ENCODE results near the gene FFAR3. TPM values are rescaled to one million over a fixed set of nuclear protein-coding genes. Genes with fewer than 3 reads are reported as not detected.
A peak's percentile ranks its signal among the peaks of the same experiment; 100 is the strongest.

FFAR3 gene
- total RNA-seq, 1 donor from 2014 or later = not detected

GRCh38 chr19:35328851-35329285 is 29.4 kb upstream of the FFAR3 start, which contains the start of gene CD22:
Gene CD22, plus strand, starts transcription at chr19:35329187. Its CDS starts 2,854 bp downstream, at chr19:35332041.
- DNase-seq (peak; percentile 6), ATAC-seq (ENCODE audit: poor library complexity) (no peak)
- intact Hi-C loops (cut with DNase I) = no loop called here

- DNase-seq (peak; percentile 7), ATAC-seq (ENCODE audit: poor library complexity) (no peak)
- intact Hi-C loops (cut with DNase I) = no loop called here
These were observed 28.9 kb upstream of the FFAR3 start for GRCh38 chr19:35329323-35329722.

- intact Hi-C loops (cut with DNase I) = no loop called here
- ATAC-seq (ENCODE audit: poor library complexity) (no peak), DNase-seq (peak; percentile 32)
These were observed 27.8 kb upstream of the FFAR3 start for GRCh38 chr19:35330475-35330874.

- DNase-seq = peak; percentile 22
- ATAC-seq (ENCODE audit: poor library complexity) = no peak
- intact Hi-C loops (cut with DNase I) = no loop called here
These were observed 26.6 kb upstream of the FFAR3 start for GRCh38 chr19:35331551-35332214.

GRCh38 chr19:35332817-35333216 is 25.4 kb upstream of the FFAR3 start:
- ATAC-seq (ENCODE audit: poor library complexity) = no peak
- intact Hi-C loops (cut with DNase I) = no loop called here
- DNase-seq = peak; percentile 16

- DNase-seq (peak; percentile 12), ATAC-seq (ENCODE audit: poor library complexity) (no peak)
- intact Hi-C loops (cut with DNase I) = no loop called here
These were observed 24.0 kb upstream of the FFAR3 start for GRCh38 chr19:35334144-35334753.

- DNase-seq (peak; percentile 8), ATAC-seq (ENCODE audit: poor library complexity) (no peak)
- intact Hi-C loops (cut with DNase I) = no loop called here
These were observed 21.9 kb upstream of the FFAR3 start for GRCh38 chr19:35336166-35336955.

- intact Hi-C loops (cut with DNase I) = no loop called here
- peak; percentile 8 for DNase-seq
These were observed 20.9 kb upstream of the FFAR3 start for GRCh38 chr19:35337097-35337983.

GRCh38 chr19:35337984-35338296 is 20.3 kb upstream of the FFAR3 start:
- DNase-seq = peak; percentile 15
- ATAC-seq (ENCODE audit: poor library complexity) = no peak
- intact Hi-C loops (cut with DNase I) = no loop called here

More at GRCh38 chr19:35337097-35337983, 20.9 kb upstream of the FFAR3 start:
- ATAC-seq (ENCODE audit: poor library complexity) = no peak

- peak; percentile 19 for DNase-seq
- intact Hi-C loops (cut with DNase I) = no loop called here
- no peak for ATAC-seq (ENCODE audit: poor library complexity)
These were observed 17.8 kb upstream of the FFAR3 start for GRCh38 chr19:35340431-35340830.

- intact Hi-C loops (cut with DNase I) = no loop called here
- peak; percentile 34 for DNase-seq
- ATAC-seq (ENCODE audit: poor library complexity) = no peak
These were observed 17.3 kb upstream of the FFAR3 start for GRCh38 chr19:35341006-35341405.

GRCh38 chr19:35341565-35342225 is 16.6 kb upstream of the FFAR3 start:
- no peak for DNase-seq
- intact Hi-C loops (cut with DNase I) = no loop called here

GRCh38 chr19:35342430-35342829 is 15.8 kb upstream of the FFAR3 start:
- intact Hi-C loops (cut with DNase I) = no loop called here
- ATAC-seq (ENCODE audit: poor library complexity) = no peak
- peak; percentile 12 for DNase-seq

More at GRCh38 chr19:35341565-35342225, 16.6 kb upstream of the FFAR3 start:
- ATAC-seq (ENCODE audit: poor library complexity) = no peak

GRCh38 chr19:35344511-35345031 is 13.7 kb upstream of the FFAR3 start:
- ATAC-seq (ENCODE audit: poor library complexity) = no peak
- intact Hi-C loops (cut with DNase I) = no loop called here
- DNase-seq = peak; percentile 25

GRCh38 chr19:35345671-35346111 is 12.6 kb upstream of the FFAR3 start:
- peak; percentile 17 for DNase-seq

GRCh38 chr19:35346193-35347052 is 11.8 kb upstream of the FFAR3 start:
- ATAC-seq (ENCODE audit: poor library complexity) (peak; percentile 15), DNase-seq (peak; percentile 43)
- intact Hi-C loops (cut with DNase I) = no loop called here

More at GRCh38 chr19:35345671-35346111, 12.6 kb upstream of the FFAR3 start:
- intact Hi-C loops (cut with DNase I) = no loop called here
- no peak for ATAC-seq (ENCODE audit: poor library complexity)
